Lung (tissue), 12 donors: ENCODE measurements around the gene BPTF. TPM values are rescaled to one million over a fixed set of nuclear protein-coding genes. Genes with fewer than 3 reads are reported as not detected.
"Not testable (repeated sequence)": the region's sequence is repeated elsewhere in the genome, so short reads cannot be mapped to it uniquely, and the experiment has no call there.

Experiments used
- ATAC-seq: fragments of 200-7000 bp; cut with Tn5 transposase; one replicate; pipeline ENCODE4 v1.9.1; 2020; ENCODE audit warnings: moderate number of reproducible peaks; ENCODE audit not compliant: insufficient read depth, low FRiP score
- DNase-seq, 3 donors: peaks; one replicate each; pipeline ENCODE4 v3.0.0-alpha.2; 2013 to 2017
- H3K27ac ChIP-seq, 2 donors: one replicate each; pipeline ENCODE4 v1.5.1; 2013; ENCODE audit warnings: mild to moderate bottlenecking in 2 of 2, moderate library complexity in 2 of 2, control low read depth in 1 of 2, inconsistent platforms in 1 of 2, low read depth in 1 of 2, low read length in 1 of 2
- H3K27me3 ChIP-seq, 3 donors: one replicate each; pipeline ENCODE4 v1.5.1; 2013; ENCODE audit warnings: low read length in 2 of 3; ENCODE audit not compliant: control insufficient read depth in 3 of 3, insufficient read depth in 3 of 3
- H3K36me3 ChIP-seq, 4 donors: one replicate each; pipeline ENCODE4 v1.5.1; 2013; ENCODE audit warnings: low read length in 4 of 4, mild to moderate bottlenecking in 1 of 4, moderate library complexity in 1 of 4; ENCODE audit not compliant: control insufficient read depth in 4 of 4, insufficient read depth in 4 of 4
- H3K4me1 ChIP-seq, 5 donors: one replicate each; pipeline ENCODE4 v1.5.1; 2013; ENCODE audit warnings: low read length in 5 of 5, mild to moderate bottlenecking in 2 of 5, moderate library complexity in 1 of 5; ENCODE audit not compliant: control insufficient read depth in 5 of 5, insufficient read depth in 5 of 5
- H3K4me3 ChIP-seq: one replicate; pipeline ENCODE4 v1.5.1; 2013; ENCODE audit warnings: mild to moderate bottlenecking, control low read depth, moderate library complexity
- H3K9ac ChIP-seq, 2 donors: one replicate each; pipeline ENCODE4 v1.5.1; 2013; ENCODE audit warnings: low read length in 2 of 2, control low read depth in 1 of 2; ENCODE audit not compliant: insufficient read depth in 1 of 2
- H3K9me3 ChIP-seq, 4 donors: one replicate each; pipeline ENCODE4 v1.5.1; 2013; ENCODE audit warnings: low read length in 3 of 4, mild to moderate bottlenecking in 1 of 4, moderate library complexity in 1 of 4; ENCODE audit not compliant: control insufficient read depth in 4 of 4, insufficient read depth in 3 of 4
- WGBS, 2 donors: extraction: QIAGEN DNeasy Blood & Tissue Kit; methylation state at CpG; one replicate each; pipeline ENCODE4 v1.1.7; 2013; 5-methylcytosine and 5-hydroxymethylcytosine counted together
- polyA plus RNA-seq, 2 donors: library from polyadenylated mRNA; stranded (reverse); fragments of 200-250 nt; gene quantifications; one replicate each; pipeline ENCODE4 v1.2.1, GENCODE V29; 2013
- total RNA-seq, 2 donors: library from RNA; depleted of rRNA in 1 of 2; stranded (reverse); fragments of >200 nt in 1 of 2; gene quantifications; one replicate each; pipeline ENCODE4 v1.2.1, GENCODE V29; 2014 to 2021
- TF ChIP-seq, protein P1 (sequence below): IDR thresholded peaks from 2 replicates; pipeline ENCODE4 v1.5.1; 2012; ENCODE audit warnings: mild to moderate bottlenecking; ENCODE audit errors: control extremely low read depth, extremely low read depth
- donor health status: control.
- donor health status: control.
- donor health status: Bipolar disorder and iron deficiency.
- donor health status: healthy.
- donor health status: DM: yes; HTN: yes; CAD: no.

The BPTF gene
- total and polyA plus RNA-seq, 4 donors: 12.2 to 179 (median 47.4) TPM

DNA sequence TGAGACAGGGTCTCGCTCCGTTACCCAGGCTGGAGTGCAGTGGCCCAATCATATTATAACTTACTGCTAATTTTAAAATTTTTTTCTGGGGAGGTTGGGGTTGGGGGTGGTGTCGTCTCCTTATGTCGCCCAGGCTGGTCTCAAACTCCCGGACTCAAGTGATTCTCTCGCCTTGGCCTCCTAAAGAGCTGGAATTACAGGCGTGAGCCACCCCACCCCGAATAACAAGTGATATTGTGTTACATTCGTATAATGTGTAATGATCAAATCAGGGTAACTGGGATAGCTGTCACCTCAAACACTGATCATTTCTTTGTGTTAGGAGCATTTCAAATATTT, 194.0 kb downstream of the BPTF start:
- H3K27ac ChIP-seq: no peak overlapping the region
- ATAC-seq: no peak

DNA sequence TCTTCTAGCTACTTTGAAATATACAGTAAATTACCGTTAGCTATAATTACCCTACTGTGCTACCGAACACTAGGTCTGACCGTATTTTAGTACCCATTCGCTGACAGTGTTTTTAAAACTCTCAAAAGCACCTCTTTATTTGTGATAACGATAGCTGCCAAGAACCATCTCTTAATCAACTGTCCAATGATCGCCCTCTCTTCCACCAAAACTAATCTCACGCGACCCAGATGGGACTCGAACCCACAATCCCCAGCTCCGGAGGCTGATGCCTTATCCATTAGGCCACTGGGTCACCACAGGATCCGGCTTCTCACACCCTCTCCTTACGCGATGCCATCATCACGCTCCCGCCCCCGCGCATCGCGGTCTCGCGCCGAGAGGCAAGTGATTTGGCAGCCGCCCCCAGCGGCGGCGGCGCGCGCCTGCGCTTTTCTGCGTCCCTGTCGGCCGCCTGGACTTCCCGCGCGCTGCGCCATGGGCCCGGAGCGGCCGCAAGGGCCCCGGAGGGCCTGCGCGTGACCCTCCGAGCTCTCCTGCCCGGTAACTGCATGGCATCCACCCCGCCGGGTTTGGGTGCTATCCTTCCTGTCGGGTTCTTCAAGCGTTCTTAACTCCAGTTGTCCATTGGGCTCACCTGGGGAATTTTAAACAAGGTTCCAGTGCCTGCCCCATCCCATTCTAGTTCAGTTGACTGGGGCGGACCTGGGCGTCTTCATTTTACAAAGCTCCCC, 194.5 kb downstream of the BPTF start:
- WGBS, 2 donors: 1 to 2% methylated on average over 51 of the region's 51 CpGs
- Histone ChIP-seq H3K4me3 (peak overlapping the region; percentile 44), H3K9ac (peak overlapping the region; percentile 44 to 90), H3K27ac (peak overlapping the region; percentile 91 to 92), H3K27me3 (no peaks in the 10 kb centered on the region), H3K36me3 (no peaks in the 10 kb centered on the region), H3K4me1 (no peaks in the 10 kb centered on the region), H3K9me3 (no peaks in the 10 kb centered on the region)
- DNase-seq (peak; percentile 97 to 98 (median 98)), ATAC-seq (peak; percentile 98)
- TF ChIP-seq, protein P1, sequence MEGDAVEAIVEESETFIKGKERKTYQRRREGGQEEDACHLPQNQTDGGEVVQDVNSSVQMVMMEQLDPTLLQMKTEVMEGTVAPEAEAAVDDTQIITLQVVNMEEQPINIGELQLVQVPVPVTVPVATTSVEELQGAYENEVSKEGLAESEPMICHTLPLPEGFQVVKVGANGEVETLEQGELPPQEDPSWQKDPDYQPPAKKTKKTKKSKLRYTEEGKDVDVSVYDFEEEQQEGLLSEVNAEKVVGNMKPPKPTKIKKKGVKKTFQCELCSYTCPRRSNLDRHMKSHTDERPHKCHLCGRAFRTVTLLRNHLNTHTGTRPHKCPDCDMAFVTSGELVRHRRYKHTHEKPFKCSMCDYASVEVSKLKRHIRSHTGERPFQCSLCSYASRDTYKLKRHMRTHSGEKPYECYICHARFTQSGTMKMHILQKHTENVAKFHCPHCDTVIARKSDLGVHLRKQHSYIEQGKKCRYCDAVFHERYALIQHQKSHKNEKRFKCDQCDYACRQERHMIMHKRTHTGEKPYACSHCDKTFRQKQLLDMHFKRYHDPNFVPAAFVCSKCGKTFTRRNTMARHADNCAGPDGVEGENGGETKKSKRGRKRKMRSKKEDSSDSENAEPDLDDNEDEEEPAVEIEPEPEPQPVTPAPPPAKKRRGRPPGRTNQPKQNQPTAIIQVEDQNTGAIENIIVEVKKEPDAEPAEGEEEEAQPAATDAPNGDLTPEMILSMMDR: no peak

More for the DNA sequence above, 194.0 kb downstream of the BPTF start:
- DNase-seq: no peak
- Histone ChIP-seq H3K27me3 (no peaks in the 10 kb centered on the region), H3K4me3 (no peak overlapping the region), H3K36me3 (no peaks in the 10 kb centered on the region), H3K9me3 (no peaks in the 10 kb centered on the region), H3K9ac (no peak overlapping the region), H3K4me1 (no peaks in the 10 kb centered on the region)
- TF ChIP-seq, protein P1: no peak
- WGBS, 2 donors: 76 to 88% methylated on average over 9 of the region's 9 CpGs

DNA sequence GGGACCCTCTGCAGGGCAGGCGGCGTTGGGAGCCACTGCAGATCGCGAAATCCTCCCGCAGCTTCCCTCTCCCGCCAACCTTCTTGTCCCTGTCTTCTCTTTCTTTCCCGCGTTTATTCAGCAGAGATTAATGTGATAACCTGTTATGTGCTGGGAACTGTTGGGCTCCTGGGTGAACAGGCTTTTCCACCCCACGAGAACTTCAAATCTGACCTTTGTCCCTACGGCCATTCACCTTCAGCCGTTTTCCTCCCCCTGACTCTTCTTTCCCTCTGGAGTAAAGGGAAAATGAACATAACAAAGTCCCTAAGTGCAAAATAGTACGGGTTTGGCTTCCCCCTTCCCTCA, 195.1 kb downstream of the BPTF start:
- Histone ChIP-seq H3K9ac (peak overlapping the region; percentile 44 to 90), H3K9me3 (no peaks in the 10 kb centered on the region), H3K36me3 (no peaks in the 10 kb centered on the region), H3K4me3 (peak overlapping the region; percentile 44), H3K27me3 (no peaks in the 10 kb centered on the region), H3K4me1 (no peaks in the 10 kb centered on the region), H3K27ac (peak overlapping the region; percentile 91 to 92)
- TF ChIP-seq, protein P1: no peak
- WGBS, 2 donors: 0 to 2% methylated on average over 12 of the region's 12 CpGs
- DNase-seq (peak in 1 of 3 donors; percentile 35), ATAC-seq (no peak)

DNA sequence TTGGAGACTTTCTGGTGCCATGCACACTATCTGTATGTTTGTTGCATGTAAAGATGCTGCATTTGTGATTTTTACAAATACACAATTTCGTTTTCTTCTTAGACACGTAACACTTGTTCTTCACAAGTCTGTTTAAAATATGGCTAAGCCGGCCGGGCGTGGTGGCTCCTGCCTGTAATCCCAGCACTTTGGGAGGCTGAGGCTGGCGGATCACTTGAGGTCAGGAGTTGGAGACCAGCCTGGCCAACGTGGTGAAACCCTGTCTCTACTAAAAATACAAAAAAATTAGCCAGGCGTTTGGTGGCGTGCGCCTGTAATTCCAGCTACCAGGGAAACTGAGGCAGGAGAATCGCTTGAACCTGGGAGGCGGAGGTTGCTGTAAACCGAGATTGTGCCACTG, 195.5 kb downstream of the BPTF start:
- not testable (repeated sequence) for H3K4me1 ChIP-seq, H3K27me3 ChIP-seq, H3K4me3 ChIP-seq, H3K9me3 ChIP-seq, ATAC-seq, DNase-seq, H3K9ac ChIP-seq, H3K36me3 ChIP-seq
- peak overlapping the region; percentile 91 to 92 for H3K27ac ChIP-seq
- 82 to 85% methylated on average over 13 of the region's 13 CpGs for WGBS, 2 donors
